GM18870 (cell line): ENCODE results near the gene ANKH.

Source experiments
- ATAC-seq: cut with Tn5 transposase; IDR thresholded peaks from one replicate; pipeline ENCODE4 v1.9.1; 2021; ENCODE audit warnings: moderate library complexity; ENCODE audit not compliant: unreplicated experiment

The ANKH gene

DNA sequence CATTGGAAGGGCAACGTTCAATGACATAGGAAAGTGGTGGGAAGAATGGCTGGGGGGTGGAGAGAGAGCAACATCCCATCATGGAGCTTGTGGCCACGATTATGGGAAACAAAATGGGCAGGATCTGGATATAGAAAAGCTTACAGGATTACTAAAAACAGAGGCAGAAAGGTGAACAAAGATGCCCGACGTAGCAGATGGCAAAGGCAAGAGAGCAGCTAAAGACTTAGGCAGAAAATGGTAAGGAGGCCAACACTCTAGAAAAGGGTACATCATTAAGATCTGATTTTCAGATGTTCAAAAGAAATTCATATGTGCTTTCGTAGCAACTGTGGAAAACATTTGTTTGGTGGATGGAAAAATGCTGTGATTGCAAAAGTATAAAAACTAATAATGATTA lies 104.5 kb downstream of the ANKH start:
- no peak for ATAC-seq

DNA sequence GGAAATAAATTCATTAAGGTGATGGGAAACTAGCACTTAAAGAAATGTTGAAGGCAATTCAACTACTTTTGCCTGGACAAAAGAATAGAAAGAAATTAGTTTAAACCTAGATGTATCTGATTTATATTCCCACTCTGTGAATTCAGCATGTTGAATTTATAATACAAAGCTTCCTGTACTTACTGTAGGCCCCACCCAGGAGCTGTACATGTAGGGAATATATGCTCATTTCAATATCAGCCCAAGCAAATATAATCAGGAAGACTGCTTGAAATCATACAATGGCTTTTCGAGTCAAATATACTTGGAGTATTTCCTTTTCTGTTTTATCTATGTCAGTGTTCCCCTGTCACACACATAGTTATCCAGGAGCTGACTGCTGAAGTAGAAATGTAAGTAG lies 105.0 kb downstream of the ANKH start:
- ATAC-seq, result no peak

DNA sequence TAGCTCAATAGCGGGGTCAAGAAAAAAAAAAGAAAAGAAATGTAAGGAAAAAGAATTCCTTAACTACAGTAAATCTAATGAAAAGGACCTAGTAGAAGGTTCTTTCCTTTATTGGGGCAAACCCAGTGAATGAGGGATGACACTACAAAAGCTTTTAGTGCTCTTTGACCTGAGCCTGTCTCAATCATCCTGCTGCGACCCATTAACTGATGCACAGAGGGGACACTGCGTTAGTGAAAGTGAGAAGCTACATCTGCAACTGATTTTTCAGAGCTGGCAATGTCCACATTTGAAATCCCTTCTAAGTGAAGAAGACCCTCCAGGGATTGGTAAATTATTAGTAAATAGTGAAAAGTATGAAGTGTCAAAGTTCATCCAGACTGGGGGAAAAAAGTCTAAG lies 106.0 kb downstream of the ANKH start:
- ATAC-seq, result no peak

DNA sequence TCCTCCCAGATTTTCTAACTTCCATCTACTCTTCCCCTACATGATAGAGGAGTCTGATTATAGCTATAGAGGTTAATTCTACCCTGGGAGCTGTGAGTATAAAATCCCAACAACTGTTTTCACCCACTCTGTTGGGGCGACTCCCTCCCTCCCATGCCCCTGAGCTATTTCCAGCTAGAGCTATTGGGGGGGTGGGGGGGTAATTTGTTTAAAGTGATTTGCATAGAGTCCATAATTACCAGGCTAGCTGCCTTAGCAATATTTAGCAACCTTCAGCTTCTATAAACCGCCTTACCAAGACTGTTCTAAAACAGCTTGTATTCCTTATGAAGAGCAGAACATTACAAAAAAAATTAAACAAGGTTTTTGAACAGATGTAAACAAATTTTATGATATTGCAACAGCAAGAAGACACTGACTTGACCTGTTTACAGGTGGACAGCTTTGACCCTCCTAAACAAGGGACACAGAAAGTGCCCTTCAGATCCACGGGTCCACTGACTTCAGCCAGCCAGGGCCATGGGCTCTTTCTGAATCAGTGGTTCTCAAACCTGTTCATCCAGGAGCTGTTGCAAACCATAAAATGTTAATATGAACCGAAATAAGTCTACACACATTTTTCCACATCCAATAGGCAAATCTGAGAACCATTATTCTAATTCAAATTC lies 108.9 kb downstream of the ANKH start:
- no peak for ATAC-seq

DNA sequence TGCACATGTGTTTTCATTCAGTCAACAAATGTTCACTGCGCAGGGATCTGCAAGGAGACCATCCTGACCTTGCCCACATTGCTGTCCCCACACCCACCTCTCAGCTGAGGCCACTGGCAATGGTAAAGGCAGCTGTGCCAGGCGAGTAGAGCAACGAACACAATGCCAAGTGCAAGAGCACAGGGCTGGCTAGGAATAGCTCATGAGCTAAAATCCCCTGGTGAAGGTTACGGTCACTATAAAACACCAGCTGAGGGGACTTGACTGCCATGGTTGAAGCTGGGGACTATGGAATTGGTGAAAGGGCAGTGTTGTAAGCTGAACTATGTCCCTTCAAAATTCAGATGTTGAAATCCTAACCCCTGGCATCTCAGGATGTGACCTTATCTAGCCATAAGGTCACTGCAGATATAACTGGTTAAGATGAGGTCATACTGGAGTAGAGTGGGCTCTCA lies 111.0 kb downstream of the ANKH start:
- no peak for ATAC-seq

DNA sequence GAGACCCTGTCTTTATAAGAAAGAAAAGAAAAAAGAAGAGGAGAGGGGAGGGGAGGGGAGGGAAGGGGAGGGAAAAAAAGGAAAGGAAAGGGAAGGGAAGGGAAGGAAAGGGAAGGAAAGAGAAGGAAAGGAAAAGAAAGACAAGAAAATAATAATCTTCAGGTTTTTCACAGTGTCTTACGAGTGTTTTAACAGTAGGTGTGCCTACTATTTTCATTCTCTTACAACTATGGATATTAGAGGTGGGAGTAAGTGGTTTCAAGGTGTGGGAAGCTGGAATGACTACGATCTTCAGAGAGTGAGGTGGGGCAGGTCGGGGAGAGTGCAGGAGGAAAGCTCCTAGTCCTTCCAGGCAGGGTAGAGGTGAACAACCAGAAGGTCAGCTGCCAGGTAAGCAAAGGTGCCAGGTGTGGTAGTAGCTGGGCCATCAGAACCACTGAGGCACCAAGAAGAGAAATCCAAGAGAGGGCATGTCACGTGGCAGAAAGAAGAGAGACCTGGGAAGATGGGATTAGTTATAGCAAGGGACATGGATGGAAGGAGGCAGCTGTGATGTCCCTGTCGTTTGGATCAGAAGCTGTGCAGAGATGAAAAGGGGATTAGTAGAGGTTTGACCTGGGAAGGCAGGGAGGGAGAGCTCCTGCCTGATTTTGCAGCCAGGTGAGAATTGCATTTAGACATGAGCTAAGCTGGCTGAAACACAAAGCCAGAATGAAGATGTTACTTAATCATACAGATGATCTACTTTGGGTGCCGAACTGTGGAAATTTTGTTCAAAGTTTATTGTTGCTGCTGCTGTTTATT lies 111.6 kb downstream of the ANKH start:
- ATAC-seq, result no peak

DNA sequence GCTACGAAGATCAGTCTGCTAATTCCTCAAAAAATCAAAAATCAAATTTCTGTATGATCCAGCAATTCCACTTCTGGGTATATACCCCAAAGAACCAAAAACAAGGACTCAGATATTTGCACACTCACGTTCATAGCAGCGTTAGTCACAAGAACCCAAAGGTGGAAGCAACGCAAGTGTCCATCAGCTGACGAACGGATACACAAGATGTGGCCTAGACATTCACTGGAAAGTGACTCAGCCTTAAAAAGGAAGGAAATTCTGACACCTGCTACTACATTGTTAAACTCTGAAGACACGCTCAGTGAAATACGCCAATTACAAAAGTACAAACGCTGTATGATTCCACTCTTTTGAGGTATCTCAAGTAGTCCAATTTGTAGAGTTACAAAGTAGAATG lies 113.7 kb downstream of the ANKH start:
- no peak for ATAC-seq

DNA sequence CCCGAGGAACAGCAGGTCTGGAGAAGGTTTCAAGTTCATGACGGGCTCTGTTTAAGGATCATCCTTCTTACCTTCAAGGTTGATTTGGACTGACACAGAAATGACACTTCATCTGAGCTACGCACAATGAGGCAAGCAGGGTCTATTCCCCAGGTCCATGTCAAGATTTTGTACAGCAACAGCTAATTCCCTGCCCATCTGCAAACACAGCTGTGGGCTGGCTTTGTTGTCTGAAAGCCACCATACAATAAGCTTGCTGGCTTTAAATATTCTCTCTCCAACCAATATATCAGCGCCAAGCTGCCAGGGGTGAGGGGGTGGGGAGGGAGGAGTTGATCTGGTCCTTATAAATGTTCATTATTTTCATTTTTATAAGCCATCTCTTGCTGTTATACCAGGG lies 115.1 kb downstream of the ANKH start:
- ATAC-seq, result no peak

DNA sequence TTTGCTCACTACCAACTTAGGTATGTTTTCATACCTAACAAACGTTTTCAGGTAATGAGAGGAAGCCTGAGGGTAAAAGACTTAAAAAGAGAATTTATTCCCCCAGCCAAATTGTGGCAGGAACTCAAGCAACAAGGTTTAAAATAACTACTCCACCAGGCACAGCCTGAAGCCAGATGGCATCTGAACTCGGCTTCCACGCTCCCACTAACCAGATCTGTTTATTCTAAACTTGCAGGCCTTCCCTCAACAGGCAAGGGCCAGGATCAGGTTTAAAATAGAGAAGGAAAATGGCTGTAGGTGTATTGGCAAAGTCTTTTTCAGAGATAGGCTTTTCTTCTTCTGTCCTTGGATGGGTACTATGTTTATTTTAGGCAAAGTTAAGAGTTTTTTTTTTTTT lies 117.6 kb downstream of the ANKH start:
- no peak for ATAC-seq

DNA sequence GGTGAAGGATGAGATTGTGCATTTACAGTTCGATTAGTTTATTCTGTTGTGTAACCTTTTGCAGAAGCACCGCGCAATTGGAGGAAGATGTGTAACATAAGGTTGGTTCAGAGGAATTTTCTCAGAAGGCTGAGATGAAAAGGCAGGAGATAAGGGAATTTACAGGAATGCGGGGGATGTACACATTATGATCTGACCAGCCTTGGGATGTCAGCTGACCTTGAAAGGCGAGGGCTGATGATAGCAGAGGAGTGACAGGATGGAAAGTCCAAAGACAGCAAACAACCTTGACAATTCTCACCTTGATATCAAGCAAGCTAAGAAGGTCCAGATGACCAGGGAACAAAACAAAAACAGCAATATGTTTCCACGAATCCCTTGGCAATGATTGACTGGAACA lies 118.3 kb downstream of the ANKH start:
- no peak for ATAC-seq

DNA sequence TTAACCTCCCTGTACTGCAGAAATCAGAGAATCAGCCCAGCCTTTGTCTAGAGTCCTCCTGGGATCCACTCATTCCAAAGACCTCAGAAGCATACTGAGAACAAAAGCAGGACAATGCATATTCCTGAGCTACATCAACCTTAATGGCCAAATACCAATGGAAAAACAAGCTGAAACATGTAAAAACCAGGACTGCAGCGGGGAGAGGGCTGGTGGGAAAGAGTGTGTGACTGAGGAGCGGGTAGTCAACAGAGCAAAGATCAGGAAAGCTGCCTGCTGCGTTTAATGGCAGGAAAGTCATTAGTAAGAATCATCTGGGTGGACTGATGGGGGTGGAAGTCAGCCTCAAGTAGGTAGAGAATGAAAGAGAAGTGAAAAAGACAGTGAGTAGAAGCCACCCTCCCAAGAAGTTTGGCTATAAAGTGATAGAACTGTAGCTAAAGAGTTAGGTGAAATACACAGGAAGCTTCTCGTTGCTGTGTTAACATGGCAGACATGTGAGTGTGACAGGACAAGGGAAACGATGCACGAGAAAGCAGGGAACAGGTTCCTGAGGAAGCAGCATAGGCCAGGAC lies 119.0 kb downstream of the ANKH start:
- no peak for ATAC-seq

DNA sequence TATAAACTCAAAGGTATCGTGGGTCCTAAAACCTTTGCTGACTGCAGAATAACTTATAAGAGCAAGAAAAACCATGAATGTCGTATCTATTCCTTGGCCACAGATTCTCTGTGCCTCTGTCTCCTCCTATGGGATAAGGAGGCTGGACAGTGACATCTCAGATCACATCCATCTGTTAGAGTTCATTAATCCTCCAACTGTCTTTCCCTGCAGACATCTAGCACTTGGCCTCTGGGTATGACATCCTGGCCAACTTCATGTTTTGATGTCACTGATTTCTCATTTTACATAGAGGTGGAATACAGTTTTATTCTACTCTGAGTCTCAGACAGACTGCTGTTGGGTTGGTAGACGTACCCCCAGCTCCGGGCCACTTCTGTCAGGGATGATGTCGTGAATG lies 120.9 kb downstream of the ANKH start:
- ATAC-seq, result no peak

DNA sequence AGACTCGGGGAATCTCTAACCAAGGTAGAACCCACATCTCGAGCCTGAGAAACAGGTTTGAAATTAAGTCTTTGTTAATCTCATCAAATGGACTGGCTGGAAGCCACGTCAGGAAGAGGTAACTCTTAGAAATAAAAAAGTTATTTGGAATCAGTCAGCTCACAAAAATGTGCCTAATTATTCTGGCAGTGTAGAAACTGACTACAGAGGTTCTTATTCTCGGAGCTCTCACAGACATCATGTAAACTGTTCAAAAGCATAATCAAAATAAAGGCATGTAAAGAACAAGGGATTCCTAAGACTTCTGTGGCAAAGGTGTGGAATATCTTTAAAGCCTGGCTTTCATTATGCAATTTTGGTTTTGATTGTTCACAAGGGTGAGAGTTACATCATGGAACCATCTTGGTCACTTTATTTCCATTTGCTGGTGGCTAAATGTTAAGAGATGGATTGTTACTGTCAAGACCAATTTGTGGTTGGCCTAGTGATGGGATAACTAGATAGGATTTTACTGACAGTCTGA lies 121.9 kb downstream of the ANKH start:
- ATAC-seq, result no peak

DNA sequence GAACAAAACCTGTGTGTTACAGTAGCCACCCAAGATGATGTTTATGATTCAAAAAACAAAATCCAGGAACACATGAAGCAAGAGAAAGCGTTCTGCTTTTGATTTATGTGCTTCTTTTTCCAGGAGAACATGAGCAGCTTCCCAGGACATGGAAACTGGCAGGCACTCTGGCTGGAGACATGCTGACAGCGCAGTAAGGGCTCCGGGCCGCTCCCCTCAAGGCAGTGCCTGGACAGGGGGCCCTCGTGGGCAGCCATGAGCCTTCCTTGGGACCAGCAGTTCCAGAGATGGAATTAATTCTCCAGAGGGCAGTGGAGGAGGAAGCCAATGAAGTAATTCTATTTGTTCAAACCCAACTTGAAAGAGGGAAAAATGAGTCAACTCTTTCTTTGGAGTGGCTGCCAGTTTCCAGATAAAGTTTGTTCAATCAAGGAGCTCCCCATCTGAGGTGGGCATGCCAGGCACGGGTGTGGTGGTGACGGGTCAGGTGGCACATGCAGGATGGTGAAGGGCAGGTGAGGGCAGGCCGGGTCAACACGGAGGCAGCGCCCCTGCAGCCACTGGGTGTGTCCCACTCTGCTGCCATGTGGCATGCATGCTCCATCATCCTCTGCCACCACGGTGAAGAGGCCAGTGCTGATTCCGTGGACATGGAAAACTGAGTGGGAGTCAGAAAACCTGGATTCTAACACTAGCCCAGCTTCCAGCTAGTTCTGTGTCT lies 123.2 kb downstream of the ANKH start:
- no peak for ATAC-seq

DNA sequence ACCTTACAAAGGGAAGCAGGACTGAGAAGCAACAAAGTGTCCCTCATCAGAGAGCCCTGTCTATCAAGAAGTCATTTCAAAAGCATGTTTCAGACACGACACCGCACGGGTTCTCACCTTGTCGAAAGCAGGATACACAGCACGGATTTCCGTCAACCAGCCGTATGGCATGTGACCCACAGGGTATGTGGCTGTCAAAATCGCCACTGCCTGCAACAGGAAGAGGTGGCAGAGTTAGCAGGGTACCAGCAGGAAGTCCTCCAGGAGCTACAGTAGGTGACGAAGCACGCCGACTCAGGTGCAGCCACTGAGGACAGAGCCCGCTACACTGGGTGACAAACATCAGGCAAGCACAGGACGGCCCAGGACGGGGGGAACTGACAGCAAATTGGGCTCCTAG lies 125.8 kb downstream of the ANKH start:
- ATAC-seq, result no peak

DNA sequence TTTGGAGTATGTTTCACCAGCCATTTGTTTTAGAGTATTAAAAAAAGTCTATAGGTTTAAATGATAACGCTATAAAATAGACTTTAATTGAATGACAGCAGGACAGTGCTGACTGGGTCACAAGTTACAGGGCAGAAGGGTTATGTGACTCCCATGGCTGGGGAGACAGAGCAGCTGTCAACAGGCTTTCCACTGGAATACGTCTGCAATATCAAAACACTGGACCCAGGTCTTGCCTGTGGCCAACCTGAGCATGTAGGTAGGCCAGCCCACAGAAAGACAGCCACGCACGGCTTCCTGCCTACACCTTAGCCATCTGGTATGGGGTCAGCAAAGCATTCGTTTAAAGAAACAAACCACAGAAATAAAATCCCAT lies 126.4 kb downstream of the ANKH start:
- no peak for ATAC-seq

DNA sequence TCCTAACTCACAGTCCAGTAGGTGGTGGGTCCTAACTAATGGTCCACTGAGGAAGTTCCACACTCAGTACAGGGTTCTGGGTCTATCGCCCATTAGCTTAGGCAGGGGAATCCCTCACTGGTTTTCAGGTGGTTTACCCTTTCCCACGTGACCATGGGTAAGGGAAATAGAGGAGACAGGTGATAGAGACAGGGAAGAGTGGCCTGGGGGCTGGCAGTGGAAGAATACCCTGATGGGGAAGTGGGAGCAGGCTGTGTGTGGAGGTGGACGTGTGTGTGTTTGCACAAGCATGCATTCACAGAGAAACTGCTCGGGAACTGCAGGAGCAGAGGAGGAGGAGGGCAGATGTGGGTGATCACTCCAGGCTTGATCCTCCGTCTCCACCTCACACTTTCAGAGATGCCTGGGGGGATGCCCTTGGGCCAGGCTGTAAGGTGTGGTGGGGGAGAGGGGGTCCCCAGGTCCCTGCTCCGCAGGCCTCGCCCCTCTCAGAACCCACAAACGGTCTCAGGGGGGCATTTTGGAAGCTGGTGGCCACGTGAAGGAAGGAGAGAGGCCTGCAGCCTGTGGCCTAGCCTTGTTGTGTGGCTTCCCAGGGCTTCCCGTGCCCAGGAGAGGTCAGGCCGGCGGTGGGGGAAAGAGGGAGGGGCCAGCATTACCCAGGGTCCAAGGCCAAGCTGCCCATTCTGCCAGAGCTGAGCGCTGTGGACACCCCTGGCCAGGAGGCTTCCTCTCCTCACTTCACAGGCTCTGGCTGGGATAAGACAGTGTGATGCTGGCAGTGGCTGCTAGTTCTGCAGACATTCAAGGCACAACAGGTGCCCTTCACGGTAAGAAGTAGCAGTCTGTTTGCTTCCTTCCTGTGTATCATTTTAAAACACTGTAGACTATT lies 127.0 kb downstream of the ANKH start:
- ATAC-seq, result peak; percentile 60

DNA sequence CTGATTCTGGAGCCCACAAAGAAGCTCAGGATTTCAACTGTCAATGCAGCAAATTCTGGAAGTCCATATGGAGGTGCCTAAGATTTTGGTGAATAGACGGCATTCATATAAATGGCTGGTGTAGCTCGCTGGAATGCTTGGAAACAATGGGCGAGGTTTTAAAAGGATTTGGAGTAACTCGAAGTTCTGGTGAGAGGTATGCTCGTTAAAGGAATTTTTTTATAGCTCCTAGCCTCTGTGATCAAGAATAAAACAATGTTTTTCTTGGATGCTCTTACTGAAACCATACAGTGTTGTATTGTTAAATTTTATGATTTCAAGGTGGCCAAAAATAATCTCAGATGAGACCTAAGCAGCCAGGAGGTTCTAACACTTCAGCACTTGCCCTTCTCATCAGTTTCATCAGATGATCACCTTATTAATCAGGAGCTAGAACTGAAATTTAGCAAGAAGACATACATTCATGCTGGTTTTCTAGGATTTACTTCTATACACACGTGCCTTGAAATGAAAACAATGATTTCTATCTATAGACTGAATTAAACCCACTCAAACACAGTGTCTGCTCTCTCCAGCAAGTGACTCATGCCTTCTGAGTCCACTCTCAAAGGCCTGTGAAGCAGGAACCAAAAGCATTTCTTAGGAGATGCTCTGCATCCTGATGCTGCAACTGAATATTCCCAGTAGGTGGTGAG lies 127.8 kb downstream of the ANKH start:
- peak; percentile 17 for ATAC-seq

DNA sequence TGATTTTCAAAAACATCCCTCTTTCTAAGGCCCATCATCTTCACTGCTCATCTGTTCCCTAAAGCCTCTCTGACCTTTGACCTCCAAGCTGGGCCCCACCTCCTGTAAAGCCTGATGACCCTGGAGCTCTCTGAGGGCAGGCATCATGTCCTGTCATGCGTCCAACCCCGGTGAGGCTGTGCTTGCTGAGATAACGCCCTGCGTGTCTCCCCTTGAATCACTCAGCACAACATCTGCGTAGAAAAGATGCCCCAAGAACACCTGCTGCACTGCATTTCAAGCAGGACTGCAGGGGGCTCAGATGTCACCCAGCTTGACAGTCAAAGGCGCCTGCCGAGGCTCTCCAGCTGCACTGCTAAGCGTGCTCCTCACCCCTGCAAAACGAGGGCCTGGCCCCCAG lies 129.1 kb downstream of the ANKH start:
- no peak for ATAC-seq
